ENCODE measurements around the gene N4BP2.
"Not testable (repeated sequence)": the region's sequence is repeated elsewhere in the genome, so short reads cannot be mapped to it uniquely, and the experiment has no call there.

N4BP2 gene

DNA sequence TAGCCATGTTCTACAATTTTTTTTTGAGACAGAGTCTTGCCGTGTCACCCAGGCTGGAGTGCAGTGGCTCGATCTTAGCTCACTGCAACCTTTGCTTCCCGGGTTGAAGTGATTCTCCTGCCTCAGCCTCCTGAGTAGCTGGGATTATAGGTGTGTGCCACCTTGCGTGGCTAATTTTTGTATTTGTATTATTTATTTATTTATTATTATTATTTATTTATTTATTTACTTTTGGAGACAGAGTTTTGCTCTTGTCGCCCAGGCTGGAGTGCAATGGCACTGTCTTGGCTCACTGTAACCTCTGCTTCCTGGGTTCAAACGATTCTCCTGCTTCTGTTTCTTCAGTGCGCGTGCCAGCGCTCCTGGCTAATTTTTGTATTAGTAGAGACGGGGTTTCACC lies 36.8 kb downstream of the N4BP2 start:
- not testable (repeated sequence) for DNase-seq

- DNase-seq: no peak
These were observed 42.4 kb downstream of the N4BP2 start for GRCh38 chr4:40099010-40099409.

DNA sequence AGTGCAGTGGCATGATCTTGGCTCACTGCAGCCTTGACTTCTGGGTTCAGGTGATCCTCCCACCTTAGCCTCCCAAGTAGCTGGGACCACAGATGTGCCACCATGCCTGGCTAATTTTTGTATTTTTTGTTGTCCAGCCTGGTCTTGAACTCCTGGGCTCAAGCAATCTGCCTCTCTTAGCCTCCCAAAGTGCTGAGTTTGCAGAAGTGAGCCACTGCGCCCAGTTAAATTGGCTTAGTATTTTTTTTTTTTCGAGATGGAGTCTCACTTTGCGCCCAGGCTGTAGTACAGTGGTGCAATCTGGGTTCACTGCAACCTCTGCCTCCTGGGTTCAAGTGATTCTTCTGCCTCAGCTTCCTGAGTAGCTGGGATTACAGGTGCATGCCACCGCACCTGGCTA lies 50.5 kb downstream of the N4BP2 start:
- DNase-seq: not testable (repeated sequence)

DNA sequence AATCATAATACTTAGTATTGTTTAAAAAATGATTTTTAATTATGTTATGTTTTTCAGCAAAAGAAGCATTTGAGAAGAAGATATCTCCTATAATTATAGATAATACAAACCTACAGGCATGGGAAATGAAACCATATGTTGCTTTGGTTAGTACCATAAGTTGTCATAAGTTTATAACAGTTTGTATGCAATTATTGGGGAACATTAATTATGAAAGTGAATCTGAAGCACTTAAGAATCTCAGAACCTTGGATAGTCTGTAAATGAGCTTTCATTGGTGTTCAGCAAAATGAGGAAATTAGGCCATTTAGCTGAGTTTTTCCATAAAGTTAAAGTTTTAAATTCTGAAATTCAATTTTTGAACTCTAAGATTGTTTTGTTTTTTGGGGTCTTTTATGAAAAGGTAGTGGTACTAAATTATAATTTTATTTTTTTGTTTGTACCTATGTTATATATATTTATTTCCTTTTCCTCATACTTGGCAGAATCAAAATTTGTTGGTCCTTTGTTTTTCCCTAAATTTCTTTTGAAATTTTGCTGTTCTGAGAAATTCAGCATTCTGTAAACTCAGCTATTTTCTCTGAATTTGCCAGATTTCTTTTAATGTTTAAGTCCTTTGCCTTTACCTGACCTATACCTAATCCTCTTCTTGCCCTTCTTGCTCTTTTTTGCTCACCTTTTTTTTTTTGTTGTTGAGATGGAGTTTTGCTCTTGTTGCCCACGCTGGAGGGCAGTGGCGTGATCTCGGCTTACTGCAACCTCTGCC lies 55.6 kb downstream of the N4BP2 start:
- no peak for DNase-seq

DNA sequence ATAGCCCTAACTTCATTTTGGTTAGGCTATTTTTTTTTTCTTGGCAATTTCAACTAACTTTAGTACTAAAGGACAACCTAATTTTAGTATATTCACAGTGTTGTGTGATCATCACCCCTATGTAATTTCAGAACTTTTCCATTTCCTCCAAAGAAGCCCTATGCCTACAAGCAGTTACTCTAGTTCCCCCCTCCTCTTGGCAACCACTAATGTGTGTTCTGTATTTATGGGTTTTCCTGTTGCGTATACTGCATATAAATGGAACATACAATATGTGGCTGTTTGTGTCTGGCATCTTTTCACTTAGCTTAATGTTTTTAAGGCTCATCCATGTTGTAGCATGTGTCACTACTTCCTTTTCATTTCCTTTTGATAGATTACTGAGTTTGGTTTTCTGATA lies 57.6 kb downstream of the N4BP2 start:
- DNase-seq: no peak

DNA sequence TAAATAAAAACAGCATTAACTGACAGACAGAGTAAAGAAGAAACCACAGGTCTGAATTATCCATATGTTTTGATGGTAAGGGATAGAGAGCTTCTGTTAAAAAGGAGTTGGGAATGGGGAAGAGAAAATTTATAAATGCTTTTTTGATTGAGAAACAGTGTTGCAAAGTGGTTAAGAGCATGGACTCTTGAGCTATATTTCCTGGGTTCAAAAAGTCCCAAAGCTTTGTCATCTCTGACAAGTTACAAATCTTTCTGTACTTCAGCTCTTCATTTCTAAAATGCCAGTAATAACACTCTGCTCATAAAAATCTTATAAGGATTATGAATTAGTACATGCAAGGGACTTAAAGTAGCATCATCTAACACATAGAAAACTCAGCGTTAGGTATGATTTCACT lies 62.2 kb downstream of the N4BP2 start:
- no peak for DNase-seq

- no peak for DNase-seq
These were observed 62.7 kb downstream of the N4BP2 start for GRCh38 chr4:40119344-40119743.

- DNase-seq: peak; percentile 9
These were observed 64.9 kb downstream of the N4BP2 start for GRCh38 chr4:40121515-40121914.

GRCh38 chr4:40122941-40123340 lies 66.3 kb downstream of the N4BP2 start:
- no peak for DNase-seq

DNA sequence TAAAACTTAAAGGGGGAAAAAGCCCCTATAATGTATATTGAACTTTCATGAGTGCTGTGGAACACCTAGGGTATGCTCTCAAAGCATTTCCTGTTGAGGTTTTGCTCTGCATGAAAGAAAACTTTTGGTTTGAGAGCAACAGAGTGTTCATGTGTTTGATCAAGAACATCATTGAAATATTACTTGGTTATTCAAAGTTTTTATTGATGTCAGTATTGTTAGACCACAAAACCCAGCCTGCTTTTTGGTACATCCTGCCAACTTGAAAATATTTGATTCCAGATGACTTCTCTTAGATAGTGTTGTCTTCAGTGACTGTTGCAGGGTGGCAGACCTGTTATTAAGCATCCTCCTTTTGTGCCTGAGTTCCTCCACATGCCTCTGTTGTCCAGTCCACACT lies 68.0 kb downstream of the N4BP2 start:
- DNase-seq: no peak

- DNase-seq: no peak
These were observed 73.9 kb downstream of the N4BP2 start for GRCh38 chr4:40130401-40131036.

GRCh38 chr4:40132816-40133215 lies 76.2 kb downstream of the N4BP2 start:
- DNase-seq: no peak

DNA sequence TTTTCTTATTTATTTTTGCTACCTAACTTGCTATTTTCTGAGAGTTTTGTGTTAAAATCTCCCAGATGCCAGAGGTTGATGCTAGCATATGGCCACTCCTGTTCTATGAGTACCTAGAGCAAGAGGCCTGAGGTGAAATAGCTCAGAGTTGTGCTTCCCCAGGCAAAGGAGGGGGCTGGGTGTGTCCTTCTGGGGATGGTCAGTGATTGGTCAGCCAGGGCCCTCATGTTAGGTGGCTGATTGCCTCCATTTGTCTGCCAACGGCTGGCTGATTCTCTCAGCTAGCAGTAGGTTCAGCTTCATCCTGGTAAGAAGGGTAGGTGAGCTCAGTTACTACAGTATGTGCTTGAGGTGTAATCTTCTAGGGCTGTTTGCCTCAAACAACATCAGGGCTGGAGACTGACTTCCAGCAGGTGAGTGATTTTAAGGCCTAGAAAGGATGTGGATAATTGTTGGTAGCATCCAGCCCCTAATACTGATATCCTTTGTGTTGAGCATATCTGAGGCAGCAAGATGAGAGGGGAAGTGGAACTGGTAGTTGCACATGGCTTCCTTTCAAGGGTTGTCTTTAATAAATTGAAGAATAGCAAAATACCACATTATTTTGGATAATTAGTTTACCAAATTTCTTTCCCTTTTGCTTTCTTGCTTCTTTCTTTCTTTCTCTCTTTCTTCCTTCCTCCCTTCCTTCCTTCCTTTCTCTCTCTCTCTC lies 77.7 kb downstream of the N4BP2 start:
- DNase-seq: no peak

- not testable (repeated sequence) for DNase-seq
These were observed 79.6 kb downstream of the N4BP2 start for GRCh38 chr4:40136202-40136601.

DNA sequence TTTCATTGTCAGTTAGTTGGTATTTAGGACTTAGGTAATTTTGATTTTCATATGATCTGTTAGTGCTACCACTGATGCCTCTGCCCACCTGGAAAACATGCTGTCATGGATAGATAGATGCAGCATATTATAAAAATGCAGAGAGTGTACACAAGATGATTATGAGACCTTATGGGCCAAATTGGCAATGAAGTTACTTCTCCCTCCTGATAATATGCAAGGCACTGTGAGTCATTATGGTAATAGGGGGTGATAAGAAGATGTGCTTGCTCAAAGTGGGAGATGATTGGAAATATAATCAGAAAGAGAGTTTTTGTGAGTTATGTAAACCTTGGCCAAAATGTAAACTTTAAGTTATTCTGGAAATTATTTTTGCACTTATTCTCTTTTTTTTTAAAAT lies 83.5 kb downstream of the N4BP2 start:
- no peak for DNase-seq

DNA sequence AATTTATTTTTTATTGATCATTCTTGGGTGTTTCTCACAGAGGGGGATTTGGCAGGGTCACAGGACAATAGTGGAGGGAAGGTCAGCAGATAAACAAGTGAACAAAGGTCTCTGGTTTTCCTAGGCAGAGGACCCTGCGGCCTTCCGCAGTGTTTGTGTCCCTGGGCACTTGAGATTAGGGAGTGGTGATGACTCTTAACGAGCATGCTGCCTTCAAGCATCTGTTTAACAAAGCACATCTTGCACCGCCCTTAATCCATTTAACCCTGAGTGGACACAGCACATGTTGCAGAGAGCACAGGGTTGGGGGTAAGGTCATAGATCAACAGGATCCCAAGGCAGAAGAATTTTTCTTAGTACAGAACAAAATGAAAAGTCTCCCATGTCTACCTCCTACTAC lies 83.9 kb downstream of the N4BP2 start:
- DNase-seq: not testable (repeated sequence)

GRCh38 chr4:40143926-40144508 lies 87.4 kb downstream of the N4BP2 start:
- no peak for DNase-seq

DNA sequence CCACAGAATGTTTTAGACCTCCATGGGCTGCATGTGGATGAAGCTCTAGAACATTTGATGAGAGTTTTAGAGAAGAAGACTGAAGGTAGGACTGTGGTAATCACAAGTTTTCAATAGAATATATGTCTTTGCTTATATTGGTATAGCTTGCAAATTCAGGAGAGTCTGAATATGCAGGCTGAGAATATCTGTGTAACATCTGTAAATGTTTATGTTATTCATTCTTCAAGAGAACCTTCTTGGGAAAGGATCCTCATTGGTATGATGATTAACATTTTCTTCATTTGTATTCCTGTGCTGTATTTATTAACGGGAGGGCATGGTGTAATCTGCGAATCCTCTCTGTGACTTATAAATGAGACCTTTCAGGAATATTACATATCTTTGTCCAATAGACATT lies 88.1 kb downstream of the N4BP2 start:
- no peak for DNase-seq

- DNase-seq: not testable (repeated sequence)
These were observed 90.8 kb downstream of the N4BP2 start for GRCh38 chr4:40147490-40147889.

DNA sequence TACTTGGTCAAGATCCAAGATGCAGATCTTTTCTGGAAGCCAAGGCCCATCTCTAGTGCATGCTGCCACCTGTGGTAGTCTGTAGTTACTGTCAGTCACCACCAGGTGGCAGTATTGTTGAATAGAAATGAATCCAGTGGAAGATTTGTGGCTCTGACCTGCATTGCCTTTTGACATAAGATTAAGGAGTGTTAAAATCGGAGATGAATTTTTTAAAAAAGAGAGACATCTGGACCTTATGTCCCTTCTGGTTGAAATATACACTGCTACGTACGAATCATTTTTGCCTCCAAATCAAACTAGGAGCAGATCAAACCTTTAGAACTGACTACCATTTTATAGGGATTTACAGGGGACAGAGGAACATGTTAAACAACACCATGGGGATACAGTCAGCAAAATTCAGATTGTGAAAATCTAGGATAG lies 93.3 kb downstream of the N4BP2 start:
- peak; percentile 93 for DNase-seq

GRCh38 chr4:40150932-40151331 lies 94.3 kb downstream of the N4BP2 start:
- DNase-seq: no peak

- no peak for DNase-seq
These were observed 96.0 kb downstream of the N4BP2 start for GRCh38 chr4:40152637-40153036.

GRCh38 chr4:40157436-40157835 lies 100.8 kb downstream of the N4BP2 start:
- no peak for DNase-seq

GRCh38 chr4:40160258-40160657 lies 103.6 kb downstream of the N4BP2 start:
- DNase-seq: no peak
